Trophoblast cell (in vitro differentiated cells and primary cell): ENCODE data around the gene MED13L.

Source experiments
- DNase-seq, 2 donors: peaks; one replicate each; pipeline ENCODE4 v3.0.0-alpha.2; 2016
- H2AFZ ChIP-seq: 2 replicates; pipeline ENCODE4 v1.6.1; 2013; ENCODE audit warnings: low read length, moderate library complexity, mild to moderate bottlenecking; ENCODE audit not compliant: insufficient read depth, poor library complexity
- H2AK5ac ChIP-seq: 2 replicates; pipeline ENCODE4 v1.6.1; 2013; ENCODE audit warnings: mild to moderate bottlenecking, low read length
- H2BK120ac ChIP-seq: 2 replicates; pipeline ENCODE4 v1.6.1; 2013; ENCODE audit warnings: low read length, mild to moderate bottlenecking, moderate library complexity; ENCODE audit not compliant: insufficient read depth, poor library complexity
- H2BK12ac ChIP-seq: 2 replicates; pipeline ENCODE4 v1.6.1; 2013; ENCODE audit warnings: mild to moderate bottlenecking, low read length, moderate library complexity
- H2BK5ac ChIP-seq: 2 replicates; pipeline ENCODE4 v1.6.1; 2013; ENCODE audit warnings: low read length, low read depth, moderate library complexity, mild to moderate bottlenecking; ENCODE audit not compliant: poor library complexity
- H3K14ac ChIP-seq: 2 replicates; pipeline ENCODE4 v1.6.1; 2013; ENCODE audit warnings: mild to moderate bottlenecking, low read length
- H3K18ac ChIP-seq: 2 replicates; pipeline ENCODE4 v1.6.1; 2013; ENCODE audit warnings: mild to moderate bottlenecking, low read length
- H3K23ac ChIP-seq: 2 replicates; pipeline ENCODE4 v1.6.1; 2013; ENCODE audit warnings: low read length
- H3K27ac ChIP-seq: 2 replicates; pipeline ENCODE4 v1.5.1; 2013; ENCODE audit warnings: low read depth, mild to moderate bottlenecking, inconsistent platforms, low read length, moderate library complexity
- H3K27me3 ChIP-seq: 2 replicates; pipeline ENCODE4 v1.6.1; 2013; ENCODE audit warnings: inconsistent platforms, mild to moderate bottlenecking, low read length, moderate library complexity; ENCODE audit not compliant: insufficient read depth
- H3K36me3 ChIP-seq, 2 experiments: 1 replicate in 1 of 2; 2 replicates in 1 of 2; pipeline ENCODE4 v1.6.1; 2013; ENCODE audit warnings: low read length in 2 of 2, mild to moderate bottlenecking in 2 of 2, moderate library complexity in 1 of 2; ENCODE audit not compliant: insufficient read depth in 2 of 2, control insufficient read depth in 1 of 2
- H3K4ac ChIP-seq: 2 replicates; pipeline ENCODE4 v1.6.1; 2013; ENCODE audit warnings: low read depth, mild to moderate bottlenecking, low read length, moderate library complexity
- H3K4me1 ChIP-seq, 2 experiments: 1 replicate in 1 of 2; 2 replicates in 1 of 2; pipeline ENCODE4 v1.6.1; 2013; ENCODE audit warnings: low read length in 2 of 2, mild to moderate bottlenecking in 2 of 2, moderate library complexity in 1 of 2; ENCODE audit not compliant: insufficient read depth in 2 of 2, control insufficient read depth in 1 of 2
- H3K4me2 ChIP-seq: 2 replicates; pipeline ENCODE4 v1.6.1; 2013; ENCODE audit warnings: inconsistent platforms, mild to moderate bottlenecking, low read length, moderate library complexity
- H3K4me3 ChIP-seq: 2 replicates; pipeline ENCODE4 v1.5.1; 2013; ENCODE audit warnings: mild to moderate bottlenecking, low read depth, low read length, inconsistent platforms
- H3K79me1 ChIP-seq: one replicate; pipeline ENCODE4 v1.6.1; 2013; ENCODE audit warnings: low read length
- H3K79me2 ChIP-seq: 2 replicates; pipeline ENCODE4 v1.6.1; 2013; ENCODE audit warnings: low read length, mild to moderate bottlenecking; ENCODE audit not compliant: control insufficient read depth, insufficient read depth, poor library complexity
- H3K9ac ChIP-seq: 2 replicates; pipeline ENCODE4 v1.6.1; 2013; ENCODE audit warnings: mild to moderate bottlenecking, low read length
- H3K9me3 ChIP-seq: 2 replicates; pipeline ENCODE4 v1.6.1; 2013; ENCODE audit warnings: low read depth, mild to moderate bottlenecking, control low read depth, inconsistent platforms, low read length; ENCODE audit not compliant: insufficient read depth
- H4K12ac ChIP-seq: 2 replicates; pipeline ENCODE4 v1.6.1; 2013; ENCODE audit warnings: low read depth, mild to moderate bottlenecking, low read length, moderate library complexity
- H4K8ac ChIP-seq: 2 replicates; pipeline ENCODE4 v1.6.1; 2013; ENCODE audit warnings: low read depth, mild to moderate bottlenecking, low read length, moderate library complexity
- H4K91ac ChIP-seq: one replicate; pipeline ENCODE4 v1.6.1; 2013; ENCODE audit warnings: low read depth, mild to moderate bottlenecking, low read length, moderate library complexity
- WGBS: extraction: QIAGEN DNeasy Blood & Tissue Kit; methylation state at CpG from one replicate; pipeline ENCODE4 v1.1.7; 2013; ENCODE audit warnings: missing lambda C conversion rate; ENCODE audit not compliant: insufficient read length, insufficient coverage; ENCODE audit errors: extremely low coverage; 5-methylcytosine and 5-hydroxymethylcytosine counted together

Gene MED13L

DNA sequence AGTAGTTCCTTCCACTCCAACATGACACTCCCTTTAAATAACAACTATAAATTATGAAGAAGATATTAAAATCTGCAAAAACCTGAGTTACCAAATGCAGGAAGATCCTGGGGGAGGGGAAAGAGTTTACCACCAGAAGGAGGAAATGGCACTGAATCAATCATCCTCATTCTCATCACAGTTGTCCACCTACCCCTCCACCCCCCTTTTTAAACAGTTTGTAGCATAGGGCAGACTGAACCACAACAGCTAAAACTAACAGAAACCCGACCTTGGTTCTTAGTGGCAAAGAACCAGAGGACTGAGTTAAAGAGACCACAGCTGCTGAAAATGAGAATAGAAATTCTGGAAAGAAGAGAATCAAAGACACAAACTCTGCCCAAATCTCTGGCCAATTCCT is 189.5 kb downstream of the MED13L start:
- H4K91ac ChIP-seq: no peak overlapping the region

DNA sequence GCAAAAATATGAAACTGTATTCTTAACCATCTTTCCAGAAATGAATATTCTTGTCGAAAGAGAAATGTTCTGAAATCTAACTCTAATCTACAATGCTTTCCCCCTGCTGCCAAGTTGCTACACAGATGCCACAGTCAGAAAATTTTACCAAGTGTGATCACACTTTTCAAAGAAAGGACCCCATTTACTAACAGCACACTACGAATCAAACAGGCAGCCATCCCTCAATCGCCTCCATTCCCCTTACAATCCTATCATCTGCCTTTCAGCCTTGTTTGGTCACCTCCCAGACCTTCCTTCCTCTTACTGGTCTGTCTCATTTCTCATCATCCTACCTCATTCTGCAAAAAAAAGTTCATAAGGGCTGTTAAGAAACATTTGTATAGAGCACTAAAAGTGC is 190.1 kb downstream of the MED13L start:
- Histone ChIP-seq H4K91ac (no peak overlapping the region), H3K9ac (no peak overlapping the region), H2AK5ac (no peak overlapping the region), H4K12ac (no peak overlapping the region), H3K18ac (no peak overlapping the region), H2BK12ac (no peak overlapping the region), H3K4me3 (no peak overlapping the region), H3K14ac (no peak overlapping the region), H3K9me3 (no peaks in the 10 kb centered on the region), H3K79me1 (no peaks in the 10 kb centered on the region), H3K79me2 (peaks cover 2% of the 10 kb centered on the region), H3K4me2 (no peak overlapping the region), H2AFZ (no peak overlapping the region), H3K4me1 (peaks cover 0 to 5% of the 10 kb centered on the region in 2 experiments), H4K8ac (no peak overlapping the region), H3K27ac (no peak overlapping the region), H3K27me3 (no peaks in the 10 kb centered on the region), H3K23ac (no peak overlapping the region), H2BK5ac (no peak overlapping the region), H3K4ac (peak overlapping the region; percentile 89), H3K36me3 (peaks cover 0 to 4% of the 10 kb centered on the region in 2 experiments), H2BK120ac (no peak overlapping the region)
- no CpG with 5 or more reads among the region's 3 CpGs for WGBS
- DNase-seq: no peak

More for the DNA sequence above, 189.5 kb downstream of the MED13L start:
- Histone ChIP-seq H3K23ac (no peak overlapping the region), H3K14ac (no peak overlapping the region), H3K9ac (no peak overlapping the region), H2BK12ac (no peak overlapping the region), H3K36me3 (peaks cover 0 to 4% of the 10 kb centered on the region in 2 experiments), H3K9me3 (no peaks in the 10 kb centered on the region), H2BK5ac (no peak overlapping the region), H3K27ac (no peak overlapping the region), H3K4me3 (no peak overlapping the region), H2BK120ac (no peak overlapping the region), H4K8ac (no peak overlapping the region), H3K18ac (no peak overlapping the region), H2AK5ac (no peak overlapping the region), H3K79me1 (no peaks in the 10 kb centered on the region), H4K12ac (no peak overlapping the region), H3K4me1 (peaks cover 0 to 5% of the 10 kb centered on the region in 2 experiments), H3K4ac (no peak overlapping the region), H3K79me2 (peaks cover 2% of the 10 kb centered on the region), H2AFZ (no peak overlapping the region), H3K27me3 (no peaks in the 10 kb centered on the region), H3K4me2 (no peak overlapping the region)
- no peak for DNase-seq
- WGBS: no CpG with 5 or more reads among the region's 1 CpG

GRCh38 chr12:116080415-116080814 is 197.1 kb downstream of the MED13L start:
- Histone ChIP-seq H2AFZ (no peak overlapping the region), H3K27me3 (no peaks in the 10 kb centered on the region), H3K36me3 (peaks cover 0 to 3% of the 10 kb centered on the region in 2 experiments), H2BK5ac (no peak overlapping the region), H2AK5ac (no peak overlapping the region), H3K27ac (no peak overlapping the region), H3K14ac (no peak overlapping the region), H3K9ac (no peak overlapping the region), H4K12ac (no peak overlapping the region), H2BK120ac (no peak overlapping the region), H4K91ac (no peak overlapping the region), H3K4me1 (no peaks in the 10 kb centered on the region), H3K9me3 (no peaks in the 10 kb centered on the region), H4K8ac (no peak overlapping the region), H3K4me2 (no peak overlapping the region), H3K4me3 (no peak overlapping the region), H3K4ac (no peak overlapping the region), H3K18ac (no peak overlapping the region), H2BK12ac (no peak overlapping the region), H3K23ac (no peak overlapping the region), H3K79me2 (peaks cover 2% of the 10 kb centered on the region), H3K79me1 (no peaks in the 10 kb centered on the region)
- no CpG with 5 or more reads among the region's 3 CpGs for WGBS
- no peak for DNase-seq

- Histone ChIP-seq H4K8ac (no peak overlapping the region), H4K12ac (no peak overlapping the region), H2AFZ (no peak overlapping the region), H3K4ac (no peak overlapping the region), H2BK5ac (no peak overlapping the region), H3K27me3 (no peaks in the 10 kb centered on the region), H3K4me3 (no peak overlapping the region), H3K4me2 (no peak overlapping the region), H3K79me1 (no peaks in the 10 kb centered on the region), H3K9ac (no peak overlapping the region), H3K79me2 (peaks cover 2% of the 10 kb centered on the region), H4K91ac (no peak overlapping the region), H2BK12ac (no peak overlapping the region), H2BK120ac (no peak overlapping the region), H3K36me3 (peaks cover 0 to 3% of the 10 kb centered on the region in 2 experiments), H3K18ac (no peak overlapping the region), H3K4me1 (no peaks in the 10 kb centered on the region), H3K27ac (no peak overlapping the region), H3K14ac (no peak overlapping the region), H3K23ac (no peak overlapping the region), H3K9me3 (no peaks in the 10 kb centered on the region), H2AK5ac (no peak overlapping the region)
- DNase-seq: no peak
- WGBS: no CpG with 5 or more reads among the region's 1 CpG
Observed at GRCh38 chr12:116078396-116078795, 199.1 kb downstream of the MED13L start.
